Mesothelial cell of epicardium (in vitro differentiated cells): ENCODE data around the gene PXDC1. TPM values are rescaled to one million over a fixed set of nuclear protein-coding genes. Genes with fewer than 3 reads are reported as not detected.

Experiments used
- DNase-seq, 2 experiments: peaks; one replicate each; pipeline ENCODE4 v3.0.0; 2021; ENCODE audit warnings: low spot score in 2 of 2; ENCODE audit not compliant: unreplicated experiment in 2 of 2
- H3K27ac Mint-ChIP-seq: 2 replicates; pipeline ENCODE4 v1.8.0; 2021; ENCODE audit warnings: mixed read lengths
- H3K27me3 Mint-ChIP-seq: 2 replicates; pipeline ENCODE4 v1.8.0; 2021; ENCODE audit warnings: low read depth, mixed read lengths
- H3K36me3 Mint-ChIP-seq: 2 replicates; pipeline ENCODE4 v1.8.0; 2021; ENCODE audit warnings: mixed read lengths
- H3K4me1 Mint-ChIP-seq: 2 replicates; pipeline ENCODE4 v1.8.0; 2021; ENCODE audit warnings: mixed read lengths
- H3K4me3 Mint-ChIP-seq: 2 replicates; pipeline ENCODE4 v1.8.0; 2021; ENCODE audit warnings: mild to moderate bottlenecking, moderate library complexity, mixed read lengths
- H3K9me3 Mint-ChIP-seq: 2 replicates; pipeline ENCODE4 v1.8.0; 2021; ENCODE audit warnings: mixed read lengths
- CTCF ChIP-seq: fragments of 200-600 bp; sonication (generic); IDR thresholded peaks from one replicate; pipeline ENCODE4 v1.5.0; 2021; ENCODE audit warnings: antibody characterized with exemption; ENCODE audit not compliant: unreplicated experiment
- total RNA-seq: library from RNA; stranded (reverse); gene quantifications from 3 replicates; pipeline ENCODE4 v1.2.1, GENCODE V29; 2021

PXDC1 gene
- total RNA-seq, 1 donor from 2014 or later, result 33.8 TPM

GRCh38 chr6:3778701-3779573 is 27.4 kb upstream of the PXDC1 start:
- no peaks in the 10 kb centered on the region for H3K36me3 Mint-ChIP-seq
- no peak for TF ChIP-seq CTCF
- no peak for DNase-seq
- no peak overlapping the region for H3K4me3 Mint-ChIP-seq
- H3K9me3 Mint-ChIP-seq, result no peaks in the 10 kb centered on the region
- H3K27me3 Mint-ChIP-seq, result no peaks in the 10 kb centered on the region
- H3K4me1 Mint-ChIP-seq, result peaks cover 8% of the 10 kb centered on the region
- H3K27ac Mint-ChIP-seq, result no peak overlapping the region

DNA sequence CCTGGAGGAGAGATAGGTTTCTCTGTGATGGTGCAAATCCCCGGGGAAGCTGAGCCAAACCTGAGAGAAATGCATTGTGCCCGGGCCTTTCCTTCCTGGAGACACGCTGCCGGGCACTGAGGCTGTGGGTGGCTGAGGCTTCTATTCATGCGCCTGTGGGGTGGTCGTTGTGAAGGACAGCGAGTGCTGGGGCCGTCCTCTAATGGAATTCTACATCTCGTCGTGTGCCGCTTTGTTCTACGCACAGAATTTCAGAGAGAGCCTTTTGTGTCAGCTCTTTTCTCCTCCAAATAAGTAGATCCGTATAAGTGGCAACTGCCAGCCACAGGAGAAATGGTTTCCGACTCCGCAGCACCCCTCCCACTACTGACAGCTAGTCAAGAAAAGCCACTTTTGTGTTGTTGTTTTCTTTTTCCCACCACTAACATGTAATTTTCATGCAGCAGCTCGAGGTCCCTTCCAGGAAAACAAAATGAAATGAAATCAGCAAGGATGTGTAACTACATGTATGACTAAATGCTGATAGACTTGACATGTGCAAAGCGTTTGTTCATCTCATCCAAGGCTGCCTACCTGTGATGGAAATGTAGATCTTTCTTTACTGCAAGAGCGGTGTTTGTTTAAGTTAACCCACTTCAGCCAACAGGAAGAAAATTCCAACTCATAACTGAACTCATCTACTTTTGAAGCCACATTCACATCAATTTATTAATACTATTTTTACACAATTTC is 26.4 kb upstream of the PXDC1 start:
- H3K4me3 Mint-ChIP-seq, result no peak overlapping the region
- peaks cover 10% of the 10 kb centered on the region for H3K4me1 Mint-ChIP-seq
- DNase-seq, result no peak
- H3K27me3 Mint-ChIP-seq, result no peaks in the 10 kb centered on the region
- no peaks in the 10 kb centered on the region for H3K36me3 Mint-ChIP-seq
- TF ChIP-seq CTCF, result no peak
- H3K27ac Mint-ChIP-seq, result no peak overlapping the region
- H3K9me3 Mint-ChIP-seq, result no peaks in the 10 kb centered on the region

GRCh38 chr6:3776881-3777507 is 25.5 kb upstream of the PXDC1 start:
- peaks cover 10% of the 10 kb centered on the region for H3K4me1 Mint-ChIP-seq
- H3K27me3 Mint-ChIP-seq, result no peaks in the 10 kb centered on the region
- no peaks in the 10 kb centered on the region for H3K36me3 Mint-ChIP-seq
- H3K9me3 Mint-ChIP-seq, result no peaks in the 10 kb centered on the region
- DNase-seq, result no peak
- no peak for TF ChIP-seq CTCF
- no peak overlapping the region for H3K27ac Mint-ChIP-seq
- no peak overlapping the region for H3K4me3 Mint-ChIP-seq

GRCh38 chr6:3775847-3776246 is 24.3 kb upstream of the PXDC1 start:
- TF ChIP-seq CTCF, result no peak

GRCh38 chr6:3775386-3775785 is 23.9 kb upstream of the PXDC1 start:
- Mint-ChIP-seq H3K36me3 (no peaks in the 10 kb centered on the region), H3K27me3 (no peaks in the 10 kb centered on the region), H3K4me1 (peaks cover 10% of the 10 kb centered on the region), H3K9me3 (no peaks in the 10 kb centered on the region), H3K4me3 (no peak overlapping the region), H3K27ac (no peak overlapping the region)
- no peak for DNase-seq
- TF ChIP-seq CTCF, result no peak

More at GRCh38 chr6:3775847-3776246, 24.3 kb upstream of the PXDC1 start:
- Mint-ChIP-seq H3K4me3 (no peak overlapping the region), H3K4me1 (peaks cover 10% of the 10 kb centered on the region), H3K36me3 (no peaks in the 10 kb centered on the region), H3K27ac (no peak overlapping the region), H3K9me3 (no peaks in the 10 kb centered on the region), H3K27me3 (no peaks in the 10 kb centered on the region)
- no peak for DNase-seq
